HL-60 (cell line): ENCODE data around the gene PPIG.
"Not testable (repeated sequence)": the region's sequence is repeated elsewhere in the genome, so short reads cannot be mapped to it uniquely, and the experiment has no call there.

Experiments used
- DNase-seq, 2 experiments: peaks; one replicate each; pipeline ENCODE4 v3.0.0-alpha.2; 2010 to 2020; ENCODE audit warnings: low read depth in 1 of 2, low spot score in 1 of 2
- H3K27ac ChIP-seq: fragments of 250-450 bp; sonication (Bioruptor Pico); replicated peaks from 2 replicates; pipeline ENCODE4 v1.5.1; 2020; ENCODE audit warnings: mild to moderate bottlenecking, moderate library complexity
- H3K27me3 ChIP-seq: fragments of 250-450 bp; sonication (Bioruptor Pico); 2 replicates; pipeline ENCODE4 v1.5.1; 2021; ENCODE audit warnings: mild to moderate bottlenecking, moderate library complexity; ENCODE audit not compliant: insufficient read depth, poor library complexity, severe bottlenecking
- H3K4me3 ChIP-seq: replicated peaks from 2 replicates; pipeline ENCODE4 v1.5.1; 2011; ENCODE audit warnings: mild to moderate bottlenecking, control low read depth, low read length; ENCODE audit not compliant: insufficient read depth
- CTCF ChIP-seq: IDR thresholded peaks from one replicate; pipeline ENCODE4 v1.5.1; 2011; ENCODE audit warnings: low read length, control low read depth, inconsistent platforms; ENCODE audit not compliant: insufficient read depth
- GABPA ChIP-seq: IDR thresholded peaks from 2 replicates; pipeline ENCODE4 v1.6.1; 2012; ENCODE audit warnings: low read depth
- POLR2AphosphoS5 ChIP-seq: IDR thresholded peaks from 2 replicates; pipeline ENCODE4 v1.6.1; 2012; ENCODE audit warnings: low read depth
- REST ChIP-seq: IDR thresholded peaks from 2 replicates; pipeline ENCODE4 v1.6.1; 2012; ENCODE audit warnings: low read depth; ENCODE audit not compliant: insufficient replicate concordance
- SPI1 ChIP-seq: IDR thresholded peaks from 2 replicates; pipeline ENCODE4 v1.6.1; 2012; ENCODE audit warnings: low read depth, mild to moderate bottlenecking, borderline replicate concordance

Gene PPIG

DNA sequence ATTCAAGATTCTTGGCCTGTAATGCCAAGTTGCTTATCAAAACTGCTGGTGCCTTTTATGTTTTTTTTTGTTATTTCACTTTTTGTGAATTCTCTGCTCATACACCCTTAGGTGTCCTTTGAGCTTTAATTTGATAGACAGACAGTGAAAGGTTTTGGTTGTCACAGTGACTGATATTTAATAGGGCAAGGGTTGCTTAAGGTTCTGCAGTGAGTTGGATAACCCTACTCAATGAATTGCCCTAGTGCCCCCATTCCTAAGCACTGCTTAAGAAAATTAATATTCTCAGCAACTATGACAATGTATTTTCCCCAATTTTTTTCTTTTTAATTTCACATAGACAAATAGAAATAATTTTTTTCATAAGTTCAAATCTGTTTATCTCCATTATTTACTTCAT is 15.4 kb downstream of the PPIG start:
- Histone ChIP-seq H3K27me3 (no peaks in the 10 kb centered on the region), H3K4me3 (no peak overlapping the region), H3K27ac (no peak overlapping the region)
- no peak for DNase-seq
- TF ChIP-seq REST (no peak), GABPA (no peak), SPI1 (no peak), POLR2AphosphoS5 (no peak), CTCF (no peak)

DNA sequence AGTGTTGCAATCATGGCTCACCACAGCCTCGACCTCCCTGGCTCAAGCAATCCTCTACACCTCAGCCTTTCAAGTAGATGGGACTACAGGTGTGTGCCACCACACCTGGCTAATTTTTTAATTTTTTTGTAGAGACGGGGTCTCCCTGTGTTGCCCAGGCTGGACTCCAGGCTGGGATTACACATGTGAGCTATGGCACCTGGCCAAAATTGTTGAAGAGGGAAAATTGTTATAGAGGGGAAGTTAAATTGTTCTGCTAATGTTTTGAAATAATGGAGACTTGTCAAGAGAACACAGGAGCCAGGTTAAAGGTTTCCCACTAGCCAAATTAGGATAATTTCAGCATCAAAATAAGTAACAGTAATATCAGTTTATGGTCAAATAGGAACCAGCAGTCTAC is 25.1 kb downstream of the PPIG start:
- peak in 1 of 2 experiments; percentile 7 for DNase-seq
- Histone ChIP-seq H3K27me3 (no peaks in the 10 kb centered on the region), H3K27ac (no peak overlapping the region), H3K4me3 (no peak overlapping the region)
- TF ChIP-seq GABPA: no peak
- TF ChIP-seq SPI1: no peak
- TF ChIP-seq CTCF: no peak
- no peak for TF ChIP-seq REST
- TF ChIP-seq POLR2AphosphoS5: no peak

DNA sequence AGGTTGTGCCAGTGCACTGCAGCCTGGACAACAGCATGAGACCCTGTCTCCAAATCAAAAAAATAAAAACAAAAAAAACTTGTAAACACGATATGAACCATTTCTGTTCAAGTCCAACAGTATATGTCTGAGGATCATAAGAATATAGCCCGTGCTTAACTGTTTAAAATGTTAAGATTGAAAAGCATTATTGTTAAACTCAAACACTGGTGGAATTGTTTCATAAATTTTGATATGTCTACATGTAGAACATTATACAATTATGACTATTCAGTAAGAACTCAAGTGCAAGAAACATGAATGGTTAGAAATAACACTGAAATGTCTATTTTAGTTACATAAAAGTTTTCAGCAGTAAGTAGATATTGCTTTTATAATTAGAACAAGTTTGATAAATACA is 29.7 kb downstream of the PPIG start:
- H3K4me3 ChIP-seq: no peak overlapping the region
- TF ChIP-seq POLR2AphosphoS5 (no peak), SPI1 (no peak), REST (no peak), GABPA (no peak), CTCF (no peak)
- DNase-seq: no peak

DNA sequence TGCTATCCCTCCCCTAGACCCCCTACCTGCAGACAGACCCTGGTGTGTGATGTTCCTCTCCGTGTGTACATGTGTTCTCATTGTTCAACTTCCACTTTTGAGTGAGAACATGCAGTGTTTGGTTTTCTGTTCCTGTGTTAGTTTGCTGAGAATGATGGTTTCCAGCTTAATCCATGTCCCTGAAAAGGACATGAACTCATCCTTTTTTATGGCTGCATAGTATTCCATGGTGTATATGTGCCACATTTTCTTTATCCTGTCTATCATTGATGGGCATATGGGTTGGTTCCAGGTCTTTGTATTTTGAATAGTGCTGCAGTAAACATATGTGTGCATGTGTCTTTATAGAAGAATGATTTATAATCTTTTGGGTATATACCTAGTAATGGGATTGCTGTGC is 31.8 kb downstream of the PPIG start:
- not testable (repeated sequence) for DNase-seq, H3K27me3 ChIP-seq, H3K27ac ChIP-seq, H3K4me3 ChIP-seq

More for the DNA sequence above, 29.7 kb downstream of the PPIG start:
- Histone ChIP-seq H3K27me3 (no peaks in the 10 kb centered on the region), H3K27ac (no peak overlapping the region)
